Suppressor macrophage treated with lipopolysaccharide for 4 hours (primary cell): ENCODE measurements around the gene TM4SF1.
A peak's percentile ranks its signal among the peaks of the same experiment; 100 is the strongest.
"Not testable (repeated sequence)": the region's sequence is repeated elsewhere in the genome, so short reads cannot be mapped to it uniquely, and the experiment has no call there.

ENCODE experiments used
- DNase-seq: peaks from one replicate; pipeline ENCODE4 v3.0.0-alpha.2; 2020

The TM4SF1 gene

GRCh38 chr3:149395107-149396089, 17.9 kb upstream of the TM4SF1 start:
- no peak for DNase-seq

- peak; percentile 74 for DNase-seq
These were observed 16.1 kb upstream of the TM4SF1 start for GRCh38 chr3:149393345-149394160.

- DNase-seq, result no peak
These were observed 14.5 kb upstream of the TM4SF1 start for GRCh38 chr3:149391960-149392359.

- DNase-seq, result no peak
These were observed 13.3 kb upstream of the TM4SF1 start for GRCh38 chr3:149390772-149391212.

- no peak for DNase-seq
These were observed 12.8 kb upstream of the TM4SF1 start for GRCh38 chr3:149390294-149390693.

GRCh38 chr3:149388531-149389417, 11.3 kb upstream of the TM4SF1 start:
- DNase-seq, result no peak

- DNase-seq, result no peak
These were observed 10.6 kb upstream of the TM4SF1 start for GRCh38 chr3:149388001-149388440.

- no peak for DNase-seq
These were observed 8.8 kb upstream of the TM4SF1 start for GRCh38 chr3:149386299-149386606.

- no peak for DNase-seq
These were observed 8.3 kb upstream of the TM4SF1 start for GRCh38 chr3:149385617-149386298.

- DNase-seq, result peak; percentile 57
These were observed 7.5 kb upstream of the TM4SF1 start for GRCh38 chr3:149384911-149385321.

- no peak for DNase-seq
These were observed 6.7 kb upstream of the TM4SF1 start for GRCh38 chr3:149384167-149384566.

GRCh38 chr3:149383703-149384102, 6.3 kb upstream of the TM4SF1 start:
- DNase-seq, result no peak

- DNase-seq, result no peak
These were observed 5.1 kb upstream of the TM4SF1 start for GRCh38 chr3:149382518-149382917.

- DNase-seq, result no peak
These were observed 4.6 kb upstream of the TM4SF1 start for GRCh38 chr3:149382101-149382467.

GRCh38 chr3:149381173-149382100, 4.0 kb upstream of the TM4SF1 start:
- no peak for DNase-seq

- not testable (repeated sequence) for DNase-seq
These were observed 2.8 kb upstream of the TM4SF1 start for GRCh38 chr3:149380220-149380619.

- no peak for DNase-seq
These were observed 1.2 kb upstream of the TM4SF1 start for GRCh38 chr3:149378478-149379309.

GRCh38 chr3:149376718-149377407, 586 bp downstream of the TM4SF1 start:
- no peak for DNase-seq

- no peak for DNase-seq
These were observed 1.8 kb downstream of the TM4SF1 start for GRCh38 chr3:149375501-149376196.
